ENCODE measurements around the gene IRF4. TPM values are rescaled to one million over a fixed set of nuclear protein-coding genes. Genes with fewer than 3 reads are reported as not detected.

The IRF4 gene
- total RNA-seq, 2 experiments from 2014 or later, result 409 to 439 TPM

- CTCF ChIA-PET, result interaction anchor here (1.0 to 2.8 kb wide), 5 partner anchors 9 to 244 kb away, joined by 3 to 10 read pairs (median 4); no protein-coding TSS in a partner anchor
- DNase-seq (no peak), ATAC-seq (no peak)
- Mint-ChIP-seq H3K27me3 (no peaks in the 10 kb centered on the region), H3K4me3 (no peak overlapping the region), H3K36me3 (ENCODE audit: low read depth) (peaks cover 13% of the 10 kb centered on the region), H3K9me3 (no peaks in the 10 kb centered on the region), H3K4me1 (ENCODE audit: low read depth) (no peaks in the 10 kb centered on the region), H3K27ac (no peak overlapping the region)
- intact Hi-C loops (cut with micrococcal nuclease), result no loop called here
- no peak for TF ChIP-seq CTCF (IDR thresholded peaks at IDR 0.05)
- POLR2A ChIA-PET, result interaction anchor here (0.8 to 1.2 kb wide), 3 partner anchors 10 to 47 kb away, joined by 3 to 5 read pairs (median 3); no protein-coding TSS in a partner anchor
These were observed 42.0 kb upstream of the IRF4 start for GRCh38 chr6:349491-349921.

GRCh38 chr6:350371-350770 is 41.2 kb upstream of the IRF4 start:
- Mint-ChIP-seq H3K36me3 (ENCODE audit: low read depth) (peaks cover 13% of the 10 kb centered on the region), H3K9me3 (no peaks in the 10 kb centered on the region), H3K4me3 (no peak overlapping the region), H3K4me1 (ENCODE audit: low read depth) (no peaks in the 10 kb centered on the region), H3K27ac (no peak overlapping the region), H3K27me3 (no peaks in the 10 kb centered on the region)
- TF ChIP-seq CTCF (IDR thresholded peaks at IDR 0.05), result no peak
- CTCF ChIA-PET, result interaction anchor here (1.0 to 2.8 kb wide), 5 partner anchors 10 to 243 kb away, joined by 3 to 10 read pairs (median 4); no protein-coding TSS in a partner anchor
- intact Hi-C loops (cut with micrococcal nuclease), result no loop called here
- ATAC-seq (no peak), DNase-seq (no peak)
- POLR2A ChIA-PET, result interaction anchor here (0.8 kb wide), 1 partner anchor 48 kb away, joined by 3 read pairs; no protein-coding TSS in a partner anchor

- ChIA-PET POLR2A (interaction anchor here (1.2 to 1.6 kb wide), 2 partner anchors 36 to 41 kb away, joined by 3 to 6 read pairs; partner anchors contain the start of gene IRF4), CTCF (interaction anchor here (1.7 to 2.8 kb wide), 2 partner anchors 11 to 162 kb away, joined by 4 to 10 read pairs; no protein-coding TSS in a partner anchor)
- Mint-ChIP-seq H3K27me3 (no peaks in the 10 kb centered on the region), H3K27ac (no peak overlapping the region), H3K36me3 (ENCODE audit: low read depth) (peaks cover 8% of the 10 kb centered on the region), H3K4me3 (no peak overlapping the region), H3K4me1 (ENCODE audit: low read depth) (peaks cover 3% of the 10 kb centered on the region), H3K9me3 (no peaks in the 10 kb centered on the region)
- ATAC-seq, result no peak
- DNase-seq, result no peak
- intact Hi-C loops (cut with micrococcal nuclease), result no loop called here
- TF ChIP-seq CTCF (IDR thresholded peaks at IDR 0.05), result no peak
These were observed 40.3 kb upstream of the IRF4 start for GRCh38 chr6:351011-351866.

- no peak for DNase-seq
- Mint-ChIP-seq H3K36me3 (ENCODE audit: low read depth) (peaks cover 8% of the 10 kb centered on the region), H3K27ac (no peak overlapping the region), H3K4me1 (ENCODE audit: low read depth) (peaks cover 8% of the 10 kb centered on the region), H3K27me3 (no peaks in the 10 kb centered on the region), H3K9me3 (no peaks in the 10 kb centered on the region), H3K4me3 (no peak overlapping the region)
- no peak for TF ChIP-seq CTCF (IDR thresholded peaks at IDR 0.05)
- CTCF ChIA-PET, result interaction anchor here (2.8 kb wide), 1 partner anchor 11 kb away, joined by 10 read pairs; no protein-coding TSS in a partner anchor
- ATAC-seq, result no peak
- POLR2A ChIA-PET, result interaction anchor here (0.9 to 1.6 kb wide), 3 partner anchors 37 to 40 kb away, joined by 3 to 6 read pairs (median 3); partner anchors contain the start of gene IRF4
- intact Hi-C loops (cut with micrococcal nuclease), result no loop called here
These were observed 39.7 kb upstream of the IRF4 start for GRCh38 chr6:351867-352289.
